HepG2 (cell line): ENCODE measurements around the gene SNIP1. TPM values are rescaled to one million over a fixed set of nuclear protein-coding genes. Genes with fewer than 3 reads are reported as not detected.
A peak's percentile ranks its signal among the peaks of the same experiment; 100 is the strongest.

Experiments used
- CC2D1A ChIP-seq: sonication (generic); formaldehyde crosslinking; IDR thresholded peaks from 2 replicates; pipeline ENCODE4 v1.8.1; 2023; ENCODE audit warnings: mild to moderate bottlenecking, missing genetic modification reagents
- DNMT3B ChIP-seq: conservative IDR thresholded peaks from 2 replicates; pipeline ENCODE4 v1.6.1; 2016; ENCODE audit warnings: missing biosample characterization, control low read depth
- DR1 ChIP-seq: sonication (generic); formaldehyde crosslinking; IDR thresholded peaks from 2 replicates; pipeline ENCODE4 v1.8.0; 2021; ENCODE audit warnings: mild to moderate bottlenecking, missing genetic modification reagents, inconsistent platforms
- FOXJ3 ChIP-seq: sonication (generic); formaldehyde crosslinking; IDR thresholded peaks from 2 replicates; pipeline ENCODE4 v1.4.0; 2020; ENCODE audit warnings: missing genetic modification reagents, mild to moderate bottlenecking, borderline replicate concordance
- GMEB2 ChIP-seq: IDR thresholded peaks from 2 replicates; pipeline ENCODE4 v1.6.1; 2016; ENCODE audit warnings: missing biosample characterization, missing genetic modification reagents, low read depth
- HOXA5 ChIP-seq: sonication (generic); formaldehyde crosslinking; IDR thresholded peaks from 2 replicates; pipeline ENCODE4 v1.4.0; 2020; ENCODE audit warnings: missing genetic modification reagents
- IKZF4 ChIP-seq: sonication (generic); formaldehyde crosslinking; IDR thresholded peaks from 2 replicates; pipeline ENCODE4 v1.5.1; 2020; ENCODE audit warnings: borderline replicate concordance, mild to moderate bottlenecking, low read depth, missing genetic modification reagents; ENCODE audit errors: not compliant biosample characterization
- IRX3 ChIP-seq: sonication (generic); formaldehyde crosslinking; IDR thresholded peaks from 2 replicates; pipeline ENCODE4 v1.8.1; 2023; ENCODE audit warnings: mild to moderate bottlenecking, low read depth, missing genetic modification reagents, borderline replicate concordance
- JDP2 ChIP-seq: sonication (generic); formaldehyde crosslinking; IDR thresholded peaks from 2 replicates; pipeline ENCODE4 v1.8.1; 2022; ENCODE audit warnings: missing genetic modification reagents, borderline replicate concordance
- LRRFIP1 ChIP-seq: sonication (generic); formaldehyde crosslinking; conservative IDR thresholded peaks from 2 replicates; pipeline ENCODE4 v1.4.0; 2020; ENCODE audit warnings: missing genetic modification reagents
- MED13 ChIP-seq: sonication (generic); formaldehyde crosslinking; IDR thresholded peaks from 2 replicates; pipeline ENCODE4 v1.5.0; 2020; ENCODE audit warnings: missing genetic modification reagents
- MTA1 ChIP-seq: sonication (generic); formaldehyde crosslinking; IDR thresholded peaks from 2 replicates; pipeline ENCODE4 v1.4.0; 2020; ENCODE audit warnings: missing genetic modification reagents, mild to moderate bottlenecking, borderline replicate concordance
- NCOA5 ChIP-seq: sonication (generic); formaldehyde crosslinking; IDR thresholded peaks from 2 replicates; pipeline ENCODE4 v1.4.0; 2020; ENCODE audit warnings: missing genetic modification reagents
- SP2 ChIP-seq: sonication (generic); formaldehyde crosslinking; IDR thresholded peaks from 2 replicates; pipeline ENCODE4 v1.5.1; 2020; ENCODE audit warnings: mild to moderate bottlenecking, missing genetic modification reagents
- TAF15 ChIP-seq: fragments of 200-400 bp; formaldehyde crosslinking; IDR thresholded peaks from one replicate; pipeline ENCODE4 v1.6.1; 2018; ENCODE audit warnings: mild to moderate bottlenecking, low read depth, low read length; ENCODE audit not compliant: poor library complexity, severe bottlenecking
- TARDBP ChIP-seq: sonication (generic); formaldehyde crosslinking; IDR thresholded peaks from 2 replicates; pipeline ENCODE4 v1.8.0; 2022; ENCODE audit warnings: mild to moderate bottlenecking, missing genetic modification reagents
- TMF1 ChIP-seq: sonication (generic); formaldehyde crosslinking; IDR thresholded peaks from 2 replicates; pipeline ENCODE4 v1.8.1; 2022; ENCODE audit warnings: low read depth, missing genetic modification reagents
- ZKSCAN5 ChIP-seq: sonication (generic); formaldehyde crosslinking; IDR thresholded peaks from 2 replicates; pipeline ENCODE4 v1.5.1; 2020; ENCODE audit warnings: mild to moderate bottlenecking, missing genetic modification reagents
- ZNF280D ChIP-seq: sonication (generic); formaldehyde crosslinking; IDR thresholded peaks from 2 replicates; pipeline ENCODE4 v1.5.1; 2020; ENCODE audit warnings: mild to moderate bottlenecking, missing genetic modification reagents
- ZNF543 ChIP-seq: sonication (generic); formaldehyde crosslinking; IDR thresholded peaks from 2 replicates; pipeline ENCODE4 v1.4.0; 2020; ENCODE audit warnings: mild to moderate bottlenecking, missing genetic modification reagents
- ZNF562 ChIP-seq: sonication (generic); formaldehyde crosslinking; IDR thresholded peaks from 2 replicates; pipeline ENCODE4 v1.8.0; 2022; ENCODE audit warnings: missing genetic modification reagents, borderline replicate concordance
- ZNF572 ChIP-seq: sonication (generic); formaldehyde crosslinking; IDR thresholded peaks from 2 replicates; pipeline ENCODE4 v1.5.1; 2020; ENCODE audit warnings: mild to moderate bottlenecking, missing genetic modification reagents
- ZSCAN9 ChIP-seq: IDR thresholded peaks from 2 replicates; pipeline ENCODE4 v1.6.1; 2016; ENCODE audit warnings: borderline replicate concordance
- polyA plus RNA-seq, 8 experiments: library from polyadenylated mRNA; depleted of rRNA in 3 of 8; stranded (reverse) in 7 of 8; unstranded in 1 of 8; fragments of >200 nt; fragmentation: Illumina TruSeq in 4 of 8; extraction: Trizol in 4 of 8; gene quantifications; 2 replicates each; pipeline versions ENCODE4 v1.2.1 to v1.2.3, GENCODE V29; 2011 to 2016; ENCODE audit warnings: low read depth in 4 of 8, missing spikeins in 1 of 8, mixed read lengths in 1 of 8; ENCODE audit not compliant: insufficient read depth in 1 of 8
- total RNA-seq, 5 experiments: library from RNA; depleted of rRNA; stranded (reverse); fragments of >200 nt; fragmentation: Illumina TruSeq; extraction: Trizol; gene quantifications; 2 replicates each; pipeline ENCODE4 v1.2.3, GENCODE V29; 2016; ENCODE audit warnings: low read depth in 1 of 5

Gene SNIP1
- total and polyA plus RNA-seq, 2 of the 13 experiments (the other 11 are each of a cell fraction or from before 2014, with no cell fraction given), result 5.5 to 11.2 TPM

GRCh38 chr1:37514350-37515184, 39.5 kb downstream of the SNIP1 start, which contains the start of gene MEAF6 (continued):
- no peak for TF ChIP-seq ZNF572
- peak; percentile 86 for TF ChIP-seq HOXA5 (CRISPR knock-in tag)
- TF ChIP-seq CC2D1A (CRISPR knock-in tag), result no peak
- TF ChIP-seq ZNF543 (CRISPR knock-in tag), result 0 out of 2 replicates have a peak, but pooled peaks have one; percentile 48
- no peak for TF ChIP-seq IKZF4 (CRISPR knock-in tag)
- TF ChIP-seq FOXJ3, result peak; percentile 40; the same call in 1 of the 2 replicates
- no peak for TF ChIP-seq LRRFIP1 (CRISPR knock-in tag)
- no peak for TF ChIP-seq ZNF562 (CRISPR knock-in tag)
- peak; percentile 65; the same call in 1 of the 2 replicates for TF ChIP-seq MTA1 (CRISPR knock-in tag)
- TF ChIP-seq ZNF280D, result 0 out of 2 replicates have a peak, but pooled peaks have one; percentile 61
- TF ChIP-seq DR1 (CRISPR knock-in tag), result peak; percentile 55; the same call in 1 of the 2 replicates
- no peak for TF ChIP-seq NCOA5 (CRISPR knock-in tag)
- no peak for TF ChIP-seq GMEB2 (CRISPR knock-in tag)
- 0 out of 2 replicates have a peak, but pooled peaks have one; percentile 32 for TF ChIP-seq TMF1 (CRISPR knock-in tag)
- TF ChIP-seq ZSCAN9 (CRISPR knock-in tag), result 0 out of 2 replicates have a peak, but pooled peaks have one; percentile 16
- no peak for TF ChIP-seq ZKSCAN5 (CRISPR knock-in tag)
- no peak for TF ChIP-seq TAF15
- 0 out of 2 replicates have a peak, but pooled peaks have one; percentile 56 for TF ChIP-seq DNMT3B (CRISPR knock-in tag)
- no peak for TF ChIP-seq JDP2 (CRISPR knock-in tag)
- peak; percentile 56; the same call in 1 of the 2 replicates for TF ChIP-seq TARDBP (CRISPR knock-in tag)
- TF ChIP-seq SP2, result no peak
- no peak; the same call in 1 of the 2 replicates for TF ChIP-seq IRX3 (CRISPR knock-in tag)
- peak; percentile 78 for TF ChIP-seq MED13 (CRISPR knock-in tag)
